HG03039 (cell line): ENCODE data around the gene KMT2B.

Source experiments
- ATAC-seq: cut with Tn5 transposase; IDR thresholded peaks from one replicate; pipeline ENCODE4 v1.9.1; 2021; ENCODE audit warnings: mild to moderate bottlenecking, moderate library complexity; ENCODE audit not compliant: unreplicated experiment

KMT2B gene

GRCh38 chr19:35777086-35777841, 59.5 kb downstream of the KMT2B start:
- ATAC-seq = no peak

GRCh38 chr19:35777961-35778360, 60.2 kb downstream of the KMT2B start:
- ATAC-seq = no peak

- no peak for ATAC-seq
These were observed 61.2 kb downstream of the KMT2B start for GRCh38 chr19:35779033-35779432.

GRCh38 chr19:35780058-35780457, 62.3 kb downstream of the KMT2B start:
- ATAC-seq = no peak

- ATAC-seq = no peak
These were observed 62.9 kb downstream of the KMT2B start for GRCh38 chr19:35780717-35781116.

GRCh38 chr19:35781650-35782049, 63.8 kb downstream of the KMT2B start:
- no peak for ATAC-seq

GRCh38 chr19:35782589-35782988, 64.8 kb downstream of the KMT2B start:
- ATAC-seq = no peak

GRCh38 chr19:35783469-35784434, 65.9 kb downstream of the KMT2B start:
- no peak for ATAC-seq

- no peak for ATAC-seq
These were observed 66.9 kb downstream of the KMT2B start for GRCh38 chr19:35784503-35785338.

GRCh38 chr19:35785339-35785627, 67.5 kb downstream of the KMT2B start:
- no peak for ATAC-seq

- ATAC-seq = no peak
These were observed 68.7 kb downstream of the KMT2B start for GRCh38 chr19:35786299-35787160.

GRCh38 chr19:35787227-35787799, 69.5 kb downstream of the KMT2B start:
- ATAC-seq = no peak
